ENCODE data around the gene SAXO2.
"Not testable (repeated sequence)": the region's sequence is repeated elsewhere in the genome, so short reads cannot be mapped to it uniquely, and the experiment has no call there.

The SAXO2 gene

DNA sequence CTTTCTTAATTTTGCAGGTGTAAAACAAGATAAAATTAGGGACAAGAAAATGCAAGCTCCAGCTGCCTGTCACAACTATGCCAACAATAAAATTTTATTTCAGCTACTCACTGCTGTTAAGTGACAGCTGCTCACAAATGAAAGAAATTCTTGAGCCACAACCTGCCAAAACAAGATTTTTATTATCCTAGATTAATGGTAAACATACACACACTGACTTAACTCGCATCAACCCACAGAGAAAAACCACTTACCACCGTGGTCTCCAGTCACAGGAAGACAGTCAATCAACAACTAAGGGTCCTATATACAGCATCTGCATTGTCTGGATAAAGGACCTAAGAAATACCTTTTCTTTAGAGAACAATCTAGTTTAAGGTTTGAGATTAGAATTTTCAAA is 31.4 kb upstream of the SAXO2 start:
- Histone ChIP-seq H2BK120ac (ENCODE audit: low read depth, low read length) (no peak overlapping the region), H3K14ac (ENCODE audit: low read length) (no peak overlapping the region), H3K4me2 (ENCODE audit: insufficient read depth, low read length, poor library complexity, severe bottlenecking) (no peak overlapping the region), H3K23ac (ENCODE audit: low read depth, low read length, poor library complexity) (no peak overlapping the region), H4K91ac (ENCODE audit: low read depth, low read length, poor library complexity) (no peak overlapping the region), H3K9me3 (replicated peaks in 1 of 2; ENCODE audit: control insufficient read depth in 2 of 2, insufficient read depth in 1 of 2, low read depth in 1 of 2, low read length in 2 of 2) (no peaks in the 10 kb centered on the region), H3K27me3 (ENCODE audit: control insufficient read depth in 3 of 3, insufficient read depth in 3 of 3, low read depth in 1 of 3, low read length in 3 of 3) (no peaks in the 10 kb centered on the region), H3K79me1 (ENCODE audit: low read depth, low read length) (no peaks in the 10 kb centered on the region), H3K36me3 (replicated peaks in 1 of 2; ENCODE audit: control insufficient read depth in 2 of 2, insufficient read depth in 2 of 2, low read length in 2 of 2) (peaks cover 0 to 68% of the 10 kb centered on the region in 2 donors), H3K4me3 (ENCODE audit: low read length in 2 of 2) (no peak overlapping the region), H2AK5ac (ENCODE audit: low read depth, low read length) (no peak overlapping the region), H3K4ac (ENCODE audit: low read length) (no peak overlapping the region), H4K8ac (ENCODE audit: low read depth, low read length) (no peak overlapping the region), H2BK5ac (ENCODE audit: low read length) (no peak overlapping the region), H2AFZ (ENCODE audit: low read length) (no peak overlapping the region), H3K27ac (replicated peaks; ENCODE audit: low read length) (no peak overlapping the region), H3K18ac (ENCODE audit: low read length) (no peak overlapping the region), H3K9ac (ENCODE audit: low read depth, low read length, poor library complexity) (no peak overlapping the region), H3K4me1 (ENCODE audit: control insufficient read depth in 2 of 2, insufficient read depth in 1 of 2, low read depth in 1 of 2, low read length in 2 of 2) (peaks cover 0 to 5% of the 10 kb centered on the region in 2 donors), H2BK15ac (ENCODE audit: low read length) (no peak overlapping the region), H2BK12ac (ENCODE audit: low read length) (no peak overlapping the region)
- no peak for DNase-seq (ENCODE audit: low spot score)
- no CpG with 5 or more reads among the region's 2 CpGs for WGBS, 2 donors (ENCODE audit: extremely low coverage in 2 of 2, insufficient read length in 2 of 2, insufficient replicate concordance in 1 of 2)

DNA sequence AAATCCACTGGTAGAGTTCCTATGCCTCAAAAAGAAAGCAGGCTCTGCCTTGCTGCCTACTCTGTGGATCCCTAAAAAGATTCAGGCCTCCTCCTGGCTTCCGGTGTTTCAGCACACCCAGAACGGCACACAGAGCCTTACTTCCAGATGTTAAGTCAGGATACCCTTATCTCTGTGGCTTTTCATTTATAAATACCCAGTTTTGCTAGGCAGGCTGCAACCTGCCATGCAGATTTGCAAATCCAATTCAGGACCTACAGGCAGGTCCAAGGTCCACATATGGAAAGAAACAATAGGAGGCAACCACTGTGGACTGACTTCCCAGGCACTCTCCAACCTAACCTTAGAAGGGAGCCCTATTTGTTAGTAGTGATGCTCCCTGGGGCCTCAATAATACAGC is 30.8 kb upstream of the SAXO2 start:
- H3K9ac ChIP-seq (ENCODE audit: low read depth, low read length, poor library complexity): no peak overlapping the region
- no peaks in the 10 kb centered on the region for H3K79me1 ChIP-seq (ENCODE audit: low read depth, low read length)
- H3K14ac ChIP-seq (ENCODE audit: low read length): no peak overlapping the region
- H2BK12ac ChIP-seq (ENCODE audit: low read length): no peak overlapping the region
- H3K4ac ChIP-seq (ENCODE audit: low read length): no peak overlapping the region
- H2BK120ac ChIP-seq (ENCODE audit: low read depth, low read length): no peak overlapping the region
- no peak overlapping the region for H2AFZ ChIP-seq (ENCODE audit: low read length)
- no peak for DNase-seq (ENCODE audit: low spot score)
- H3K36me3 ChIP-seq (replicated peaks in 1 of 2; ENCODE audit: control insufficient read depth in 2 of 2, insufficient read depth in 2 of 2, low read length in 2 of 2): peaks cover 0 to 67% of the 10 kb centered on the region in 2 donors
- no peak overlapping the region for H4K91ac ChIP-seq (ENCODE audit: low read depth, low read length, poor library complexity)
- H3K23ac ChIP-seq (ENCODE audit: low read depth, low read length, poor library complexity): no peak overlapping the region
- no peaks in the 10 kb centered on the region for H3K9me3 ChIP-seq (replicated peaks in 1 of 2; ENCODE audit: control insufficient read depth in 2 of 2, insufficient read depth in 1 of 2, low read depth in 1 of 2, low read length in 2 of 2)
- H2AK5ac ChIP-seq (ENCODE audit: low read depth, low read length): no peak overlapping the region
- no peaks in the 10 kb centered on the region for H3K27me3 ChIP-seq (ENCODE audit: control insufficient read depth in 3 of 3, insufficient read depth in 3 of 3, low read depth in 1 of 3, low read length in 3 of 3)
- no peak overlapping the region for H3K27ac ChIP-seq (replicated peaks; ENCODE audit: low read length)
- no peak overlapping the region for H3K4me2 ChIP-seq (ENCODE audit: insufficient read depth, low read length, poor library complexity, severe bottlenecking)
- no peak overlapping the region for H3K18ac ChIP-seq (ENCODE audit: low read length)
- H2BK15ac ChIP-seq (ENCODE audit: low read length): no peak overlapping the region
- no peak overlapping the region for H2BK5ac ChIP-seq (ENCODE audit: low read length)
- H3K4me1 ChIP-seq (ENCODE audit: control insufficient read depth in 2 of 2, insufficient read depth in 1 of 2, low read depth in 1 of 2, low read length in 2 of 2): peaks cover 0 to 5% of the 10 kb centered on the region in 2 donors
- H3K4me3 ChIP-seq (ENCODE audit: low read length in 2 of 2): no peak overlapping the region
- no CpG with 5 or more reads among the region's 2 CpGs for WGBS, 2 donors (ENCODE audit: extremely low coverage in 2 of 2, insufficient read length in 2 of 2, insufficient replicate concordance in 1 of 2)
- no peak overlapping the region for H4K8ac ChIP-seq (ENCODE audit: low read depth, low read length)

- not testable (repeated sequence) for H2AK5ac ChIP-seq (ENCODE audit: low read depth, low read length); H2BK120ac ChIP-seq (ENCODE audit: low read depth, low read length); H3K14ac ChIP-seq (ENCODE audit: low read length); H3K9ac ChIP-seq (ENCODE audit: low read depth, low read length, poor library complexity); H2AFZ ChIP-seq (ENCODE audit: low read length); H3K4me2 ChIP-seq (ENCODE audit: insufficient read depth, low read length, poor library complexity, severe bottlenecking); H4K91ac ChIP-seq (ENCODE audit: low read depth, low read length, poor library complexity); H3K18ac ChIP-seq (ENCODE audit: low read length); H3K27ac ChIP-seq (replicated peaks; ENCODE audit: low read length); H3K27me3 ChIP-seq (ENCODE audit: control insufficient read depth in 3 of 3, insufficient read depth in 3 of 3, low read depth in 1 of 3, low read length in 3 of 3); H3K4me3 ChIP-seq (ENCODE audit: low read length in 2 of 2); H3K4ac ChIP-seq (ENCODE audit: low read length); H3K4me1 ChIP-seq (ENCODE audit: control insufficient read depth in 2 of 2, insufficient read depth in 1 of 2, low read depth in 1 of 2, low read length in 2 of 2); H2BK5ac ChIP-seq (ENCODE audit: low read length); H2BK12ac ChIP-seq (ENCODE audit: low read length); H4K8ac ChIP-seq (ENCODE audit: low read depth, low read length); H2BK15ac ChIP-seq (ENCODE audit: low read length); H3K9me3 ChIP-seq (replicated peaks in 1 of 2; ENCODE audit: control insufficient read depth in 2 of 2, insufficient read depth in 1 of 2, low read depth in 1 of 2, low read length in 2 of 2); DNase-seq (ENCODE audit: low spot score); H3K79me1 ChIP-seq (ENCODE audit: low read depth, low read length); H3K23ac ChIP-seq (ENCODE audit: low read depth, low read length, poor library complexity)
- no CpG with 5 or more reads among the region's 3 CpGs for WGBS, 2 donors (ENCODE audit: extremely low coverage in 2 of 2, insufficient read length in 2 of 2, insufficient replicate concordance in 1 of 2)
- H3K36me3 ChIP-seq (replicated peaks in 1 of 2; ENCODE audit: control insufficient read depth in 2 of 2, insufficient read depth in 2 of 2, low read length in 2 of 2): peaks cover 6 to 62% of the 10 kb centered on the region in 2 donors
These were observed 24.6 kb upstream of the SAXO2 start for GRCh38 chr15:82237944-82238534.

GRCh38 chr15:82239685-82240391 is 22.8 kb upstream of the SAXO2 start:
- no peaks in the 10 kb centered on the region for H3K27me3 ChIP-seq (ENCODE audit: control insufficient read depth in 3 of 3, insufficient read depth in 3 of 3, low read depth in 1 of 3, low read length in 3 of 3)
- H3K9ac ChIP-seq (ENCODE audit: low read depth, low read length, poor library complexity): no peak overlapping the region
- no peak overlapping the region for H2AFZ ChIP-seq (ENCODE audit: low read length)
- H2BK5ac ChIP-seq (ENCODE audit: low read length): no peak overlapping the region
- H3K14ac ChIP-seq (ENCODE audit: low read length): no peak overlapping the region
- H3K36me3 ChIP-seq (replicated peaks in 1 of 2; ENCODE audit: control insufficient read depth in 2 of 2, insufficient read depth in 2 of 2, low read length in 2 of 2): peaks cover 6 to 61% of the 10 kb centered on the region in 2 donors
- H3K4me2 ChIP-seq (ENCODE audit: insufficient read depth, low read length, poor library complexity, severe bottlenecking): no peak overlapping the region
- H2BK15ac ChIP-seq (ENCODE audit: low read length): no peak overlapping the region
- no peak overlapping the region for H4K8ac ChIP-seq (ENCODE audit: low read depth, low read length)
- DNase-seq (ENCODE audit: low spot score): no peak
- H3K23ac ChIP-seq (ENCODE audit: low read depth, low read length, poor library complexity): no peak overlapping the region
- H3K18ac ChIP-seq (ENCODE audit: low read length): no peak overlapping the region
- H2AK5ac ChIP-seq (ENCODE audit: low read depth, low read length): no peak overlapping the region
- H4K91ac ChIP-seq (ENCODE audit: low read depth, low read length, poor library complexity): no peak overlapping the region
- H3K27ac ChIP-seq (replicated peaks; ENCODE audit: low read length): no peak overlapping the region
- no peak overlapping the region for H3K4me3 ChIP-seq (ENCODE audit: low read length in 2 of 2)
- H2BK12ac ChIP-seq (ENCODE audit: low read length): no peak overlapping the region
- no peaks in the 10 kb centered on the region for H3K79me1 ChIP-seq (ENCODE audit: low read depth, low read length)
- WGBS, 2 donors (ENCODE audit: extremely low coverage in 2 of 2, insufficient read length in 2 of 2, insufficient replicate concordance in 1 of 2): no CpG with 5 or more reads among the region's 5 CpGs
- H3K4me1 ChIP-seq (ENCODE audit: control insufficient read depth in 2 of 2, insufficient read depth in 1 of 2, low read depth in 1 of 2, low read length in 2 of 2): no peaks in the 10 kb centered on the region
- no peak overlapping the region for H2BK120ac ChIP-seq (ENCODE audit: low read depth, low read length)
- no peak overlapping the region for H3K4ac ChIP-seq (ENCODE audit: low read length)
- H3K9me3 ChIP-seq (replicated peaks in 1 of 2; ENCODE audit: control insufficient read depth in 2 of 2, insufficient read depth in 1 of 2, low read depth in 1 of 2, low read length in 2 of 2): no peaks in the 10 kb centered on the region

Data from neuronal stem cell (in vitro differentiated cells).